Tibial artery (tissue), 4 donors: ENCODE measurements around the gene ZNF397.

ENCODE experiments used
- DNase-seq, 2 donors: peaks; one replicate each; pipeline ENCODE4 v3.0.0-alpha.2; 2019
- H3K27ac ChIP-seq, 2 donors: fragments of 200-600 bp; sonication (generic) in 1 of 2; 1 replicate in 1 of 2; 2 replicates in 1 of 2; pipeline ENCODE4 v1.5.1; 2018 to 2019; ENCODE audit warnings: mild to moderate bottlenecking in 1 of 2
- H3K27me3 ChIP-seq, 2 donors: fragments of 200-600 bp; sonication (generic) in 1 of 2; one replicate each; pipeline versions ENCODE4 v1.5.1 to v1.6.0; 2016 to 2019
- H3K36me3 ChIP-seq, 3 donors: fragments of 200-600 bp; sonication (generic) in 2 of 3; one replicate each; pipeline ENCODE4 v1.5.1; 2016 to 2019; ENCODE audit warnings: mild to moderate bottlenecking in 2 of 3
- H3K4me1 ChIP-seq, 4 donors: fragments of 200-600 bp; sonication (generic) in 2 of 4; 1 replicate in 3 of 4; 2 replicates in 1 of 4; pipeline ENCODE4 v1.5.1; 2016 to 2019
- H3K4me3 ChIP-seq, 2 donors: fragments of 200-600 bp; sonication (generic) in 1 of 2; 1 replicate in 1 of 2; 2 replicates in 1 of 2; pipeline ENCODE4 v1.5.1; 2018 to 2019; ENCODE audit warnings: mild to moderate bottlenecking in 2 of 2
- H3K9me3 ChIP-seq, 3 donors: fragments of 200-600 bp; sonication (generic) in 1 of 3; one replicate each; pipeline ENCODE4 v1.5.1; 2016 to 2019
- intact Hi-C: fragments of 100-400 bp; cut with DNase I; formaldehyde crosslinking; loops from one replicate; pipeline ENCODE4 v1.15.0; 2023; ENCODE audit warnings: low total_unique reads
- TF ChIP-seq, protein P1 (sequence below), 2 experiments: fragments of 200-600 bp in 1 of 2; fragments of 450-650 bp in 1 of 2; IDR thresholded peaks; one replicate each; pipeline ENCODE4 v1.5.1; 2017 to 2019; ENCODE audit warnings: antibody characterized with exemption in 2 of 2, mild to moderate bottlenecking in 1 of 2, moderate library complexity in 1 of 2

The ZNF397 gene

DNA sequence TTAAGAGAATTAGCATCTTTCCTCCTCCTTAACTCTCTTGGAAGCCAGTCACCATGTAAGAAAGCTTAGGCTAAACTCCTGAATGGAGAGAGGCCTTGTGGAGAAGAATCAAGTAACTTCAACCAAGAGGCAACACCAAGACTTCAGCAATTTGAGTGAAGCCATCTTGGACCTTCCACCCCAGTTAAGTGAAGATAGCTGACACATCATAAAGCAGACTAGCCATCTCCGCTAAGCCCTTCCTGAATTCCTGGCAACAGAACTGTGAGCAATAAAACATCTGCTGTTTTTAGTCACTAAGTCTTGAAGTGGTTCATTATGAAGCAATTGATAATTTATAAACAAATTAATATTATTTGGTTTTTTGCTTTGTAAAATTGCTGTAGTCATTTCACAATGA, 1.5 kb upstream of the ZNF397 start:
- H3K27me3 ChIP-seq: no peaks in the 10 kb centered on the region
- no peaks in the 10 kb centered on the region for H3K9me3 ChIP-seq
- no peak for DNase-seq
- TF ChIP-seq, protein P1, sequence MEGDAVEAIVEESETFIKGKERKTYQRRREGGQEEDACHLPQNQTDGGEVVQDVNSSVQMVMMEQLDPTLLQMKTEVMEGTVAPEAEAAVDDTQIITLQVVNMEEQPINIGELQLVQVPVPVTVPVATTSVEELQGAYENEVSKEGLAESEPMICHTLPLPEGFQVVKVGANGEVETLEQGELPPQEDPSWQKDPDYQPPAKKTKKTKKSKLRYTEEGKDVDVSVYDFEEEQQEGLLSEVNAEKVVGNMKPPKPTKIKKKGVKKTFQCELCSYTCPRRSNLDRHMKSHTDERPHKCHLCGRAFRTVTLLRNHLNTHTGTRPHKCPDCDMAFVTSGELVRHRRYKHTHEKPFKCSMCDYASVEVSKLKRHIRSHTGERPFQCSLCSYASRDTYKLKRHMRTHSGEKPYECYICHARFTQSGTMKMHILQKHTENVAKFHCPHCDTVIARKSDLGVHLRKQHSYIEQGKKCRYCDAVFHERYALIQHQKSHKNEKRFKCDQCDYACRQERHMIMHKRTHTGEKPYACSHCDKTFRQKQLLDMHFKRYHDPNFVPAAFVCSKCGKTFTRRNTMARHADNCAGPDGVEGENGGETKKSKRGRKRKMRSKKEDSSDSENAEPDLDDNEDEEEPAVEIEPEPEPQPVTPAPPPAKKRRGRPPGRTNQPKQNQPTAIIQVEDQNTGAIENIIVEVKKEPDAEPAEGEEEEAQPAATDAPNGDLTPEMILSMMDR (IDR thresholded peaks at IDR 0.05): no peak
- intact Hi-C loops: no loop called here
- H3K36me3 ChIP-seq: peaks cover 19 to 20% (median 19%) of the 10 kb centered on the region in 3 donors
- H3K27ac ChIP-seq: peak overlapping the region in 1 of 2 donors; percentile 97
- H3K4me3 ChIP-seq: no peak overlapping the region
- H3K4me1 ChIP-seq: peaks cover 0 to 22% (median 11%) of the 10 kb centered on the region in 4 donors

DNA sequence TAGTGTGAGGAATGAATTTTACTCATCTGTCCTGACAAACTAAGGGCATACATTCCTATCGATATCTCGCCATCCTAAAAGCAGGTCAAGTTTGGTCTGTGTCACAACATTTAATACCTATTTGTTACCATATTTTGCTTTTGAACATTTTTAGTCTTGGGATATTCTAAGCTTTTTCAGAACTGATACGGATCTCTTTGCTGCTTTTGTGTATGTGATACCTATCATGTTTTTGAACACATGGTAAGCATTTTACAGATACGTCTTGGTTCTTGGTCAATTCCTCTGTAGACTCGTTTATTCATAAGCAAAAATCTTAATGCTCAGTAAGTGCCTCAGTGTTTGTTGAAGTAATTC, 592 bp downstream of the ZNF397 start:
- Histone ChIP-seq H3K4me3 (peak overlapping the region; percentile 71 to 88), H3K9me3 (no peaks in the 10 kb centered on the region), H3K27me3 (no peaks in the 10 kb centered on the region), H3K36me3 (peaks cover 40 to 41% (median 40%) of the 10 kb centered on the region in 3 donors), H3K27ac (peak overlapping the region; percentile 97 to 98), H3K4me1 (peaks cover 0 to 22% (median 11%) of the 10 kb centered on the region in 4 donors)
- intact Hi-C loops: loop anchor here (2.0 kb wide), 1 partner anchor 103 kb away; the partner anchor contains the start of gene ZNF24
- TF ChIP-seq, protein P1 (IDR thresholded peaks at IDR 0.05): no peak
- DNase-seq: no peak

DNA sequence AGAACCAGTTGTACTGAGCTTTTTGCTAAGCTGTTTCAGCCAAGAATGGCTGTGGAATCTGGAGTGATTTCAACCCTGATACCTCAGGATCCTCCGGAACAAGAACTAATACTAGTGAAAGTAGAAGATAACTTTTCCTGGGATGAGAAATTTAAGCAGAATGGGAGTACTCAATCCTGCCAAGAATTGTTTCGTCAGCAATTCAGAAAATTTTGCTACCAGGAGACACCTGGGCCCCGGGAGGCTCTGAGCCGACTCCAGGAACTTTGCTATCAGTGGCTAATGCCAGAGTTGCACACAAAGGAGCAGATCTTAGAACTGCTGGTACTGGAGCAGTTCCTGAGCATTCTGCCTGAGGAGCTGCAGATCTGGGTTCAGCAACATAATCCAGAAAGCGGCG, 1.6 kb downstream of the ZNF397 start:
- DNase-seq: no peak
- Histone ChIP-seq H3K9me3 (no peaks in the 10 kb centered on the region), H3K27ac (peak overlapping the region in 1 of 2 donors; percentile 97), H3K4me1 (peaks cover 0 to 22% (median 11%) of the 10 kb centered on the region in 4 donors), H3K36me3 (peaks cover 42 to 51% (median 50%) of the 10 kb centered on the region in 3 donors), H3K27me3 (no peaks in the 10 kb centered on the region), H3K4me3 (no peak overlapping the region)
- intact Hi-C loops: no loop called here
- TF ChIP-seq, protein P1 (IDR thresholded peaks at IDR 0.05): no peak

DNA sequence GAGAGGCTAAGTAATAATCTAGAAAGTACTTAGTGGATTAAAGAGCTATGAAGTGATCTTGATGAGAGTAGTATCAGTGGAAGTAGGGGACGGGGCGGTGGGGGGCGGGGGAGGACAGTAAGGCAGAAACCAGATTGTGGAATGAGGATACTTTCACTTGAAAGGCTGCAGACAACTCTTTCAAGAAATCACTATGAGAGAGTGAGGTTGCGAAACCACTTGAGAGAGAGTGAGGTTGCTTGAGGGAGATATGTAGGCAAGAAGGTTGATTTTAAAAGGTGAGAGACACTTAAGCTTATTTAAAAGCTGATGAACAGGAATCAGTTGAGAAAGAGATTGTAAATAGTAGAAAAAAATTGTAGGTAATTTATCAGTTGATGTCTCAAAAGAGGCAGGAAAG, 3.8 kb downstream of the ZNF397 start:
- no peaks in the 10 kb centered on the region for H3K27me3 ChIP-seq
- intact Hi-C loops: no loop called here
- H3K4me3 ChIP-seq: no peak overlapping the region
- H3K9me3 ChIP-seq: no peaks in the 10 kb centered on the region
- no peak overlapping the region for H3K27ac ChIP-seq
- peaks cover 0 to 22% (median 11%) of the 10 kb centered on the region in 4 donors for H3K4me1 ChIP-seq
- TF ChIP-seq, protein P1 (IDR thresholded peaks at IDR 0.05): no peak
- no peak for DNase-seq
- peaks cover 61 to 68% (median 66%) of the 10 kb centered on the region in 3 donors for H3K36me3 ChIP-seq

DNA sequence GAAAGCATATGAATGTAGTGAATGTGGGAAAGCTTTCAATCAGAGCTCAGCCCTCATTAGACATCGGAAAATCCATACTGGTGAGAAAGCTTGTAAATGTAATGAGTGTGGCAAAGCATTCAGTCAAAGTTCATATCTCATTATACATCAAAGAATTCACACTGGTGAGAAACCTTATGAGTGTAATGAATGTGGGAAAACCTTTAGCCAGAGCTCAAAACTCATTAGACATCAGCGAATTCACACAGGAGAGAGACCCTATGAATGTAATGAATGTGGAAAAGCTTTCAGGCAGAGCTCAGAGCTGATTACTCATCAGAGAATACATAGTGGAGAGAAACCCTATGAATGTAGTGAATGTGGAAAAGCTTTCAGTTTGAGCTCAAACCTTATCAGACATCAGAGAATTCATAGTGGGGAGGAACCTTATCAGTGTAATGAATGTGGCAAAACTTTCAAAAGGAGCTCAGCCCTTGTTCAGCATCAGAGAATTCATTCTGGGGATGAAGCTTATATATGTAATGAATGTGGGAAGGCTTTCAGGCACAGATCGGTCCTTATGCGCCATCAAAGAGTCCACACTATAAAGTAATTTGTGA, 5.0 kb downstream of the ZNF397 start:
- no peak for DNase-seq
- no peaks in the 10 kb centered on the region for H3K27me3 ChIP-seq
- no peak overlapping the region for H3K4me3 ChIP-seq
- H3K36me3 ChIP-seq: peaks cover 69 to 78% (median 71%) of the 10 kb centered on the region in 3 donors
- TF ChIP-seq, protein P1 (IDR thresholded peaks at IDR 0.05): no peak
- intact Hi-C loops: no loop called here
- H3K27ac ChIP-seq: no peak overlapping the region
- H3K4me1 ChIP-seq: peaks cover 0 to 22% (median 11%) of the 10 kb centered on the region in 4 donors
- H3K9me3 ChIP-seq: no peaks in the 10 kb centered on the region
